IPS-18c (cell line): ENCODE data around the gene HAO2.
"Not testable (repeated sequence)": the region's sequence is repeated elsewhere in the genome, so short reads cannot be mapped to it uniquely, and the experiment has no call there.

Source experiments
- H3K4me3 ChIP-seq: 2 replicates; pipeline ENCODE4 v1.7.0; 2013; ENCODE audit warnings: low read depth, mild to moderate bottlenecking, low read length, moderate library complexity; ENCODE audit not compliant: insufficient read depth
- H3K9me3 ChIP-seq: one replicate; pipeline ENCODE4 v1.6.1; 2013; ENCODE audit warnings: mild to moderate bottlenecking, low read length, moderate library complexity; ENCODE audit not compliant: control insufficient read depth, insufficient read depth

HAO2 gene

DNA sequence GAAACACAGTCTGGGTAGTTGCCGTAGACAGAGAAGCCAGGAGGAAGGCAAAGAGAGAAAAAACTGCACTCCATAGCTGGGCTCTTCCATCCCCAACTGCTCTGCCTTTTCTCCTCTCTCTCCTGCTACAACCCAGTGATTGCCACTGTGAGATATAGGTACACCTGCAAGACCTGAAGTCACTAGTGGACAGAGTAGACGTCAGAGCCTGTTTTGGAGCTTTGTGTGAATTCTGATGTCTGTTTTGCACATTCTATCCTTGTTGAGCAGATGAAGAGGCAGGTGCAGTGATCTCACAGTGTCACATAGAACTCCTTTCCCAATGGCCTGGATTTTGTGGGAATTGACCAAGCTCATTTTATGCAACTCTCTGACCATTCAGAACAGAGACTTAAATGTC lies 2.2 kb downstream of the HAO2 start:
- H3K4me3 ChIP-seq = no peak overlapping the region
- H3K9me3 ChIP-seq = no peaks in the 10 kb centered on the region

DNA sequence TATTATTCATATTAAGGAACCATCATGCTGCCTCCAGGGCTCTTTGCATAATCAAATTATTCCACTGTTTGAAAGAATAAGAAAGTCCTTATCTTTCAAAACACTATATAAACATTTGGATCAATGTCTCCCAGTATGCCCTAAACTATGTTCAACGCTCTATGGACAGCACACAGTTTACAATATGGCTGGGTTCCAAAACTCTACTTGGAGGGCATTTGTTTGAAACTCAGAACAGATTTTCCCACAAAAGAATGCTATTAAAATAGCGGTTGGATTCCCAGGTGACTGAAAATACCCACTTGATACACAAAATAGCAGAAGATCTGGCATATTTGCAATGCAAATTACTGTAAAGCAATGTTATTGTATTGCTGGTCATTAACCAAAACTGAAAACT lies 3.2 kb downstream of the HAO2 start:
- Histone ChIP-seq H3K9me3 (peaks cover 2% of the 10 kb centered on the region), H3K4me3 (no peak overlapping the region)

DNA sequence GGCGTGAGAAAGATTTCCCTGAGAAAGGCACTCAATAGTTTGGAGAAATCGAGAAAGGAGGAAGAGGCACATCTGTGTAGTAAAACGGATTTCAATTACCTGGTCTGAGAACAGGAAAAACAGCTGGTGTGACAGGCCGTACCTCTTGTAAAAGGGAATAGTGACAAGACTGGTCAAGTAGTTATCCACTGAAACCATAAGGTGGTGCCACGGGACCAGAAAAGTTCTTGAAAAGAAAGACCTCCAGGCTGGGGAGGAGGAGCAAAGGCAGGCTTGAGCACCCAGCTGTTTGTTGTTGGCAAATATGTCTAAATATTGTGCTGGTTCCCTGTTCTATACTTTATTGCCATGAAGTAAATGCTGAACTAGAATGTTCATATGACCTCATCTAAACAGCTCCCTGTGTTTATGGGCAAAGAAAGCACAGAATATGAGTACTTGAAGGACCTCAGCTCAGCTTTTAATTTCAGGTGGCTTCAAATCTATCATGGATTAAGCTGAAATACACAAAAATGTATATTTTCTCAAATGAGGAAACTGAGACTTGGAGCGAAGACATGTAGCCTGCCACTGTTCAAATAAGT lies 4.0 kb downstream of the HAO2 start:
- H3K9me3 ChIP-seq = peaks cover 2% of the 10 kb centered on the region

DNA sequence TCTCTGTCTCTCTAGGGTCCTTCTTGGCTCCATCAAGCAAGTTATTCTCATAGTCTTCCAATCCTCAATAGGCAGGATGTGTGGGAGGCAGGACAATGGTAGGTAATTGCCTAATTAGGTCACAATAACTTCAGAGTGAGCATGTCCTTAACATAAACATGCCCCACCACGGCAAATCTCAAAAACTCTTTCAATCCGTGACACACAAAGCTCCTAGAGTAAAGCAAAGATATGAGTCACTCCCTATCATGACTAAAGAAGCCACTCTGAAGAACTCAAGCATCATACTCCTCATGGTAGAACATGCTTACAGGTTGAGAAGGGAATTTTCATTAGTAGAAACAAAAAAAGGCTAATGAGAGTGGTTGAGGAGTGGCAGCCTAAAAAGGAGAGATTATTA lies 4.9 kb downstream of the HAO2 start:
- H3K9me3 ChIP-seq = peaks cover 2% of the 10 kb centered on the region
- no peak overlapping the region for H3K4me3 ChIP-seq

More for the DNA sequence above, 4.0 kb downstream of the HAO2 start:
- H3K4me3 ChIP-seq = no peak overlapping the region

DNA sequence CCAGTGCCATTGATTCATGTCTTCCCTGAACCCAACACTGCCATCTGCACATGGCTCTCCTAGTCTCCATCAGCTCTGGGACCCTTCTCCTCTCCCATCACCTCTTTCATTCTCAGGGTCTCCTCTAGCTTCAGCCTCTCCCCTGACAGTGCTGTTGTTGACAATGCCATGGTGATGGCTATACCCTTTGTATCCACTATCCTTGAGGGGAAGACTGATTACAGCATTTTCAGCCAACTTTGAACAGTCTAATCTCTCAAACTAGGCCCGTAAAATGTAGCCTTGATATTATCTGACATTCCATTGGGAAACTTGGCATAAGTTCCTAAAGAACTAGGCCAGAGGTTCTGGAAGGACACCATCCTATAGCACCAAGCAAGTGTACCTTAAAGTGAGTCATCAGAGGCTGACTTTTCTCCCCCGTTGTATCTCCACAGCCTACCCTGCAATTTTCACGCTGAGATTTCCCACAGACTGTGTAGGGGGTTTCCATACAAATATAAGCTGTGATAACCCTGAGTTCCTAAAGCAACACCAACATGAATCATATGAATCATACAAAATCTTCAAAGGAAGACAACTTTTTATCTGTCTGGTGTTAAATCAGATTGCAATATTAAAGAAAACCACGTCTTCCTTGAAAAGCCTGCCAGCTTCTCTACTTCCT lies 5.8 kb downstream of the HAO2 start:
- Histone ChIP-seq H3K9me3 (peaks cover 2% of the 10 kb centered on the region), H3K4me3 (no peak overlapping the region)

DNA sequence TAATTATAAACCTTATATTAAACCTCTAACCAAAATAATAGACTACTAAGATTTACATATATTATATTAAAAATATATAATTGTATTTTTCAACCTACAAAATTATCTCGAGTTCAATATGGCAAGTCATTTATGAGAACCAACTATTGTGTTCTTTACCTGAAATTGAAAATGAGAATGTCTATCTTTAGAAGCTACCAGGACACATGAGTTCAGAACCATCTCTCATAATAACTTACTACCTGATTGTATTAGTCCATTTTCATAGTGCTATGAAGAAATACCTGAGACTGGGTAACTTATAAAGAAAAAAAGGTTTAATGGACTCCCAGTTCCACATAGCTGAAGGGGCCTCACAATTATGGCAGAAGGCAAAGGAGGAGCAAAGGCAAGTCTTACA lies 6.8 kb downstream of the HAO2 start:
- no peak overlapping the region for H3K4me3 ChIP-seq
- peaks cover 2% of the 10 kb centered on the region for H3K9me3 ChIP-seq

DNA sequence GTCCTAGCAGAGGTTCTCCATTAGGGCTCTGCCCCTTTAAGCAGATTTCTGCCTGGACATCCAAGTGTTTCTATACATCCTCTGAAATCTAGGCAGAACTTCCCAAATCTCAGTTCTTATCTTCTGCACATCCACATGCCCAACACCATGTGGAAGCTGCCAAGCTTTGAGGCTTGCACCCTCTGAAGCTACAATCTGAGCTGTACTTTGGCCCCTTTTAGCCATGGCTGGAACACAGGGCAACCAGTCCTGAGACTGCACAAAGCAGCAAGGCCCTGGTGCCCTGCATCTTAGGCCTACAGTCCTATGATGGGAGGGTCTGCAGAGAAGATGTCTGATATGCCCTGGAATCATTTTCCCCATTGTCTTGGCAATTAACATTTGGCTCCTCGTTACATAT lies 8.0 kb downstream of the HAO2 start:
- peaks cover 2% of the 10 kb centered on the region for H3K9me3 ChIP-seq
- no peak overlapping the region for H3K4me3 ChIP-seq

DNA sequence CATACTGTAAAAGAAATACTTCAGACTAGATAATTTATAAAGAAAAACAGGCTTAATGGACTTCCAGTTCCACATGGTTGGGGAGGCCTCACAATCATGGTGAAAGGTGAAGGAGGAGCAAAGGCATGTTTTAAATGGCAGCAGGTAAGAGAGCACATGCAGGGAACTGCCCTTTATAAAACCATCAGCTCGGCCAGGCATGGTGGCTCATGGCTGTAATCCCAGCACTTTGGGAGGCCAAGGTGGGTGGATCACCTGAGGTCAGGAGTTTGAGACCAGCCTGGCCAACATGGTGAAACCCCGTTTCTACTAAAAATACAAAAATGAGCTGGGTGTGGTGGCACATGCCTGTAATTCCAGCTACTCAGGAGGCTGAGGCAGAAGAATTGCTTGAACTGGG lies 9.0 kb downstream of the HAO2 start:
- not testable (repeated sequence) for H3K9me3 ChIP-seq, H3K4me3 ChIP-seq

DNA sequence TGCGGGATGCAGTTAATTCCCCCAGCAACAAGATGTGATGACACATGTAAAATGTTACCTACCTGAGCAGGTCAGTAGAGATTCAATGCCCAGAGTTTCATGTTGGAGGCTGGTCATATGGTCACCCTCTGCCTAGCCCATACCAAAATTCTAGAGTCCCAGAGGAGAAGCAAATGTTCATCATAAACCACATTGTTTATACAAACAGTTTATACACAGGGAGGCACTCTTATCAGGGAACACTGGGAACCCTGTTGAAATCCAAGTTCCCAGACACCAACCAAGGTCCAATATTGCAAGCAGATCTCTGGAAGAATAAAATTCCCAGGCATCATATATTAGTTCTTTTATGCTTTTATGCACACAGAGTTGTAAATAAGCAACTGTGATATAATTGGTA lies 10.5 kb downstream of the HAO2 start:
- H3K9me3 ChIP-seq = peaks cover 2% of the 10 kb centered on the region

DNA sequence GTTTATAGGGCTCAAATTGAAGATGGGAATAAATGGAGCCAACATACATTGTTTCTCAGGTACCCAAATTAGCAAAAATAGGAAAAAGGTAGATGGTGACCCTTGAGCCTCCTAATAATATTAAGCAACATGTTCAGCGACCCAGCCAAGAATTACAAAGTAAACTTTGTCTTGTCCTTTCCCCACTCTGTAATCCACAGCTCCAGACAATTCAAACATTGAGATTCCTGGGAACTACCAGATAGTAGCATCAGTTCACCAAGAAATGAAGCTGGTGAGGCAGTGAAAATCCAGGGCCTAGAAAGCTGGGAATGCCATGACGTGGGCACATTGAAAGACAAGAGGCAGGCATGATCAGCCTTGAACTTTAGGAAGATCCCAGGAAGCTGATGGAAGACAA lies 11.7 kb downstream of the HAO2 start:
- H3K4me3 ChIP-seq = no peak overlapping the region
- H3K9me3 ChIP-seq = peaks cover 2% of the 10 kb centered on the region

More for the DNA sequence above, 10.5 kb downstream of the HAO2 start:
- no peak overlapping the region for H3K4me3 ChIP-seq

DNA sequence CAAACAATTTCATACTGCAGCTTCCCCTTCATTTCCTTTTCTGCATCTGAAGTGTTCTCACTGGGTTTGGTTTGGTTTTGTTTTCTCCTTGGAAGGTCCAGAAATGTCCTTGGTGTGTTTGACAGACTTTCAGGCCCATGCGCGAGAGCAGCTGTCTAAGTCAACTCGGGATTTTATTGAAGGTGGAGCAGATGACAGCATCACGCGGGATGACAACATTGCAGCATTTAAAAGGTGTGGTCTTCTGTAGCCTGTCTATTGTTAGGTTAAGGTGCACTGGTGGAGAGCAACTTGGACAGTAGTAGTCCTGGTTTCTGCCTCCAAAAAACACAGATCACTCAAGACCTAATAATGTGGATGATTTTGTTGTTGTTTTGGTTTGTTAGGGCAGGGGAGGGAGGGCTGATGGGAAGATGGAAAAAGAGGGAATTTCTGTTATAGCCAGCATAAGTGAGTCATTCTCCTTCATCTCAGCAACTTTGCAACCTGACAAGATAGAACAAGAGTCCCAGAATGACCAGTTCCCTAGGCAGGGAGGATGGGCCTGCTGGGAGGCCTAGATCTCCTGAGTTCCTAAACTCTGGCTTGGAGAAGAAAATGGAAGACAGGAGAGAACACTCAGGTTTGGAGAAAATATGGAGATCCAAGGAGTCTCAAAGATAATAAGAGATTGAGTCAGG lies 12.5 kb downstream of the HAO2 start:
- Histone ChIP-seq H3K4me3 (no peak overlapping the region), H3K9me3 (peaks cover 2% of the 10 kb centered on the region)

DNA sequence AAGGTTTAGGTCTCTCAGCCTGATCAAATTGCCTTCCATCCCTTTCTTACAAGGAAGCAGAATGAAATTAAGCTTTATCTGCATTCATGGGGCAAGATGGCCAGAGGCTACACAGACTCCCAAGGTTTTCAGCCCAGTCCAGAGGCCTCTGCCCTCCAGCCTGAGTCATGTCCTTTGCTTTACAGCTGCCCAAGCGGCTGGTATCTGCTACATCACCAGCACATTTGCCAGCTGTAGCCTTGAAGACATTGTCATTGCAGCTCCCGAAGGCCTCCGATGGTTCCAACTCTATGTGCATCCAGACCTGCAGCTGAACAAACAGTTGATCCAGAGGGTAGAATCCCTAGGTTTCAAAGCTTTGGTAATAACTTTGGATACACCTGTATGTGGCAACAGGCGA lies 16.0 kb downstream of the HAO2 start:
- H3K9me3 ChIP-seq = no peaks in the 10 kb centered on the region

DNA sequence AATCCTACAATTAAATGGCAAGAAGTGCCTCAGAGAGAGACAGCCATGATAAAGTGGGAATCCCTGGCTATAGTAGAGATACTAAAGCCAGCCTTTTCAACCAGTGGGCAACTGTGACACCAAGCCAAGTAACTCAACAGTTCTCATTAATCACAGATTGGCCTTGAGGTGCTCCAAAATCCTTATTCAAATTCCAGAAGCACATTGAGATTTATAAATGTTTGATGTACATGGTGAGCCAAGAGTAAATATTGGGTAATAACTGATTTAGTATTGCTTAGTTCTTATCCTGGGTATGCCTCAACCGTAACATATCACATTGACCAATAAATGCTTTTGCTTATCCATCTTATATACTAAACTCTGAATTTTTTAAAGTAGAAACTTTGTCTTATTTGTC lies 17.1 kb downstream of the HAO2 start:
- Histone ChIP-seq H3K9me3 (no peaks in the 10 kb centered on the region), H3K4me3 (no peak overlapping the region)

More for the DNA sequence above, 16.0 kb downstream of the HAO2 start:
- no peak overlapping the region for H3K4me3 ChIP-seq

DNA sequence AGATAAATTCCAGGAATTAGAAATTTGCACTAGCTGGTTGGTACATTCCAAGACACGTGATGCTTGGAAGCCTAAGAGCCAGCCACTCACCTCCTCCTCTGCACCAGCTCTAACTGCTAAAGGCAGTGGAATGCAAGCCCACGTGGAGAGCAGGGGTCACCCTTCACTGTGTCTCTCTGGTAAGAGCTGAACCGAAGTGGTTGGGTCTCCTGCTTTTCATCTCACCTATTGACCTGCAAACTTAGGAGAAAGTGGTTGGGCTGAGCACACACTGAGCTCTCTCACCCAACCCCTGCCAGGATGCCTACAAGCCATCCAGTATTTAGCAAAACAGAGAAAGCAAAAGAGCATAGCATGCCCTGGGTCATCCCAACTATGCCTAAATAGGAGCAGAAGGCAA lies 19.3 kb downstream of the HAO2 start:
- Histone ChIP-seq H3K9me3 (no peaks in the 10 kb centered on the region), H3K4me3 (no peak overlapping the region)

DNA sequence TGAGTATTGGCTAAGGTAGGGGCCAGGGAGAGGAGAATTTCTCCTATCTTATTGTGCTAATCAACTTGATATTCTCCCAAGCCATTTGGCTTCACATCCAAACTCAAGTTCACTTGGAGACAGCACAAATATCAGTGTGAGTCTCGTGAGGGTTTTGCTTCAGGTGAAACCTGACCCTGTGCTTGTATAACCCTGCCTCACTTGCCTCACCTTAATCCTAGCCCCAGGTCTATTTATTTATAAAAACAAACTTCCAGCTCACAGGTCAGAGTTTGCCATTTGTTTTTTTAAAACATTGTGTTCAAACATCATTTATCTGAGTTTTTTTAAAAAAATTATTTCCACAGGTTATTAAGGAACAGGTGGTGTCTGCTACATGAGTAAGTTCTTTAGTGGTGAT lies 19.9 kb downstream of the HAO2 start:
- Histone ChIP-seq H3K9me3 (no peaks in the 10 kb centered on the region), H3K4me3 (no peak overlapping the region)

DNA sequence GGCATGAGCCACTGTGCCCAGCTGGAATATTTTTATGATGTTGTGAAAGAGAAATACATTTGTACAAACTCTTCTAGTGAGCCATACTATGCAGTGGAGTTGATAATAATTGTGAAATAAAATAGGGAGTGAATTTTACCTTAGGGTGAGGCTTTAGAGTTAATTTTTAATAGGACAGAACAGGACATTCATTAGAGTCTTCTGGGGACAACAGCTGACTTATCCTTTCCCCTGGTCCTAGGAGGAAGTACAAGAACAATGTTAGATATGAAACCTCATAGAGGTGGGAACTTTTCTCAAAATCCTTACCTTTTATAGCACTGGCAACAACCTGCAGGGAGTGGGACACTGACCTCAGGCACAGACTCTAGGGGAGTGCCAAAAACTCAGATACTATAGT lies 21.9 kb downstream of the HAO2 start:
- H3K4me3 ChIP-seq = no peak overlapping the region
- no peaks in the 10 kb centered on the region for H3K9me3 ChIP-seq

DNA sequence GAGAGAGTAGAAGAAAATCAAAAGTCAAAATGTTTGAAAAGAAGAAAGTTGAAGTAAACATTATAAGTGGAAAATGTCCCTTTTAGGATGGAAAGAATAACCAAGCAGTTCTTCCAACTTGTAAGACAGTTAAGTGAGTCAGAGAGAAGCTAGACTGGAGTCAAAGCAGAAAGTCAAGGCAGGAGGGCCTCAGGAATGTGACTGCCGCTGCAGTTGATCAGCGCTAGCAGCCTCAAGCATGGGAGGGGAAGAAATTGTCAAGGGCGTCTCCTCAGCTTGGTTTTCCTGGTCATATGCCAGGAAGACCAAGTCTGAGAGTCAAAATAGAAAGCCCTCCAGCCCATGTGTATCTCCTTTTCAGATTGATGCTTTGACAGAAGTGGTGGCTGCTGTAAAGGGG lies 23.2 kb downstream of the HAO2 start:
- H3K9me3 ChIP-seq = no peaks in the 10 kb centered on the region

DNA sequence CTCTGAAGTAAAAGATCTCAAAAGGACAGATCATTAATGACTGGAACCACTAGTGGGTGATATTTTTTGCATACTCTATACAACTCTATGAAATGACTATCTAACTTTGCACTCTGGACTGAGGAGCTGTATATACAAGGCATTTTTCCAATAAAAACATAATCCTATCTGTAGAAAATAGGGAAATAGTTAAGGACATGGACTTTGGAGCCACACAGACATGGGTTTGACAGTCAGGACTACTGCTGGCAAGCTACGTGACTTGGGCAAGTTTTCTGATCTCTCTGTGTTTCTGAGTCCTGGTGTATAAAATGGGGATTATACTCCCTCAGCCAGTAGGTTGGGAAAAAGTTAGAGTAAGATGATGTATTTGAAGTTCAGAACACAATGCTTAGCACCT lies 25.5 kb downstream of the HAO2 start:
- H3K4me3 ChIP-seq = no peak overlapping the region
- H3K9me3 ChIP-seq = no peaks in the 10 kb centered on the region

More for the DNA sequence above, 23.2 kb downstream of the HAO2 start:
- H3K4me3 ChIP-seq = no peak overlapping the region
